Smooth muscle cell (in vitro differentiated cells): ENCODE measurements around the gene TRMT1L. TPM values are rescaled to one million over a fixed set of nuclear protein-coding genes. Genes with fewer than 3 reads are reported as not detected.

Source experiments
- DNase-seq: peaks from one replicate; lab custom pipeline; 2025; ENCODE audit not compliant: unreplicated experiment; lab: John Stamatoyannopoulos, UW
- H2AFZ ChIP-seq: fragments of 200-600 bp; sonication (generic); 2 replicates; pipeline ENCODE4 v1.6.0; 2016; ENCODE audit warnings: antibody characterized with exemption, low read depth, mild to moderate bottlenecking
- H3F3A ChIP-seq: fragments of 200-600 bp; sonication (generic); 2 replicates; pipeline ENCODE4 v1.6.0; 2017; ENCODE audit warnings: antibody characterized with exemption, low read depth
- H3K27ac ChIP-seq: fragments of 200-600 bp; sonication (generic); 2 replicates; pipeline ENCODE4 v1.5.1; 2016; ENCODE audit warnings: low read depth, mild to moderate bottlenecking
- H3K27me3 ChIP-seq: fragments of 200-600 bp; sonication (generic); 2 replicates; pipeline ENCODE4 v1.6.1; 2016; ENCODE audit warnings: low read depth, mild to moderate bottlenecking
- H3K36me3 ChIP-seq: fragments of 200-600 bp; sonication (generic); 2 replicates; pipeline ENCODE4 v1.5.1; 2016; ENCODE audit warnings: low read depth
- H3K4me1 ChIP-seq: fragments of 200-600 bp; sonication (generic); 2 replicates; pipeline ENCODE4 v1.5.1; 2016; ENCODE audit warnings: low read depth
- H3K4me2 ChIP-seq: fragments of 200-600 bp; sonication (generic); 2 replicates; pipeline ENCODE4 v1.6.0; 2016; ENCODE audit warnings: mild to moderate bottlenecking
- H3K4me3 ChIP-seq: fragments of 200-600 bp; sonication (generic); 2 replicates; pipeline ENCODE4 v1.5.1; 2016; ENCODE audit warnings: mild to moderate bottlenecking
- H3K79me2 ChIP-seq: fragments of 200-600 bp; sonication (generic); 2 replicates; pipeline ENCODE4 v1.6.0; 2016; ENCODE audit warnings: low read depth, mild to moderate bottlenecking
- H3K9ac ChIP-seq: fragments of 200-600 bp; sonication (generic); 2 replicates; pipeline ENCODE4 v1.6.0; 2016; ENCODE audit warnings: low read depth
- H3K9me3 ChIP-seq: fragments of 200-600 bp; sonication (generic); replicated peaks from 2 replicates; pipeline ENCODE4 v1.5.1; 2016; ENCODE audit warnings: low read depth
- H4K20me1 ChIP-seq: fragments of 200-600 bp; sonication (generic); 2 replicates; pipeline ENCODE4 v1.6.0; 2016; ENCODE audit warnings: low read depth
- WGBS: methylation state at CpG from one replicate; pipeline ENCODE4 v1.1.7; 2016; ENCODE audit warnings: low lambda C conversion rate; 5-methylcytosine and 5-hydroxymethylcytosine counted together
- polyA plus RNA-seq: library from polyadenylated mRNA; unstranded; fragments of >200 nt; fragmentation: Nextera tagmentation; extraction: Ambion mirVana; gene quantifications from 2 replicates; pipeline ENCODE4 v1.2.1, GENCODE V29; 2016
- total RNA-seq: library from RNA; depleted of rRNA; stranded (reverse); fragments of >200 nt; gene quantifications from 2 replicates; pipeline ENCODE4 v1.2.3, GENCODE V29; 2014
- TF ChIP-seq, protein P1 (sequence below): fragments of 200-600 bp; sonication (generic); IDR thresholded peaks from 2 replicates; pipeline ENCODE4 v1.5.1; 2017; ENCODE audit warnings: borderline replicate concordance, mild to moderate bottlenecking, antibody characterized with exemption; ENCODE audit not compliant: insufficient read depth, poor library complexity, severe bottlenecking

The TRMT1L gene
- total and polyA plus RNA-seq, 2 experiments from 2014 or later = 17.2 to 40.1 TPM

DNA sequence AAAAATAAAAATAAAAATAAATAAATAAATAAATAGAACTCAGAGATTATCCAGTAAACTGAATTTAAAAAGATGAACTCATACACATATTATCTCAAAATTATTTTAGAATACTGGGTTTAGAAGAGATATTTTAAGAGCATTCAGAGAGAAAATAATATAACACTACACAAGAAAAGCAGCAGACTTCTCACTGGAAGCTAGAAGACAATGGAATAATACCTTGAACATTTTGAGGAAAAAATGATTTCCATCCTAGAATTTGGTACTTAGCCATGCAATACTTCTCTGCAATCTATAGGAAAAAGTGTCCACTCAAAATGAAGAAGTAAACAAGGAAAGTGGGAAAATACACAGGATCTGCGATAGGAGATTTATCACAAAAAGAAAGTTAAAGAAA is 24.2 kb downstream of the TRMT1L start:
- no peaks in the 10 kb centered on the region for H3F3A ChIP-seq
- DNase-seq = no peak
- no peaks in the 10 kb centered on the region for H3K4me1 ChIP-seq
- H3K36me3 ChIP-seq = peaks cover 34% of the 10 kb centered on the region
- H3K27ac ChIP-seq = no peak overlapping the region
- H4K20me1 ChIP-seq = no peaks in the 10 kb centered on the region
- WGBS = 100% methylated on average over 1 of the region's 1 CpG
- H3K9me3 ChIP-seq = peaks cover 13% of the 10 kb centered on the region
- H3K79me2 ChIP-seq = no peaks in the 10 kb centered on the region
- no peak overlapping the region for H3K4me3 ChIP-seq
- TF ChIP-seq, protein P1, sequence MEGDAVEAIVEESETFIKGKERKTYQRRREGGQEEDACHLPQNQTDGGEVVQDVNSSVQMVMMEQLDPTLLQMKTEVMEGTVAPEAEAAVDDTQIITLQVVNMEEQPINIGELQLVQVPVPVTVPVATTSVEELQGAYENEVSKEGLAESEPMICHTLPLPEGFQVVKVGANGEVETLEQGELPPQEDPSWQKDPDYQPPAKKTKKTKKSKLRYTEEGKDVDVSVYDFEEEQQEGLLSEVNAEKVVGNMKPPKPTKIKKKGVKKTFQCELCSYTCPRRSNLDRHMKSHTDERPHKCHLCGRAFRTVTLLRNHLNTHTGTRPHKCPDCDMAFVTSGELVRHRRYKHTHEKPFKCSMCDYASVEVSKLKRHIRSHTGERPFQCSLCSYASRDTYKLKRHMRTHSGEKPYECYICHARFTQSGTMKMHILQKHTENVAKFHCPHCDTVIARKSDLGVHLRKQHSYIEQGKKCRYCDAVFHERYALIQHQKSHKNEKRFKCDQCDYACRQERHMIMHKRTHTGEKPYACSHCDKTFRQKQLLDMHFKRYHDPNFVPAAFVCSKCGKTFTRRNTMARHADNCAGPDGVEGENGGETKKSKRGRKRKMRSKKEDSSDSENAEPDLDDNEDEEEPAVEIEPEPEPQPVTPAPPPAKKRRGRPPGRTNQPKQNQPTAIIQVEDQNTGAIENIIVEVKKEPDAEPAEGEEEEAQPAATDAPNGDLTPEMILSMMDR = no peak
- H3K9ac ChIP-seq = no peak overlapping the region
- no peak overlapping the region for H3K4me2 ChIP-seq
- H2AFZ ChIP-seq = no peak overlapping the region
- no peaks in the 10 kb centered on the region for H3K27me3 ChIP-seq

DNA sequence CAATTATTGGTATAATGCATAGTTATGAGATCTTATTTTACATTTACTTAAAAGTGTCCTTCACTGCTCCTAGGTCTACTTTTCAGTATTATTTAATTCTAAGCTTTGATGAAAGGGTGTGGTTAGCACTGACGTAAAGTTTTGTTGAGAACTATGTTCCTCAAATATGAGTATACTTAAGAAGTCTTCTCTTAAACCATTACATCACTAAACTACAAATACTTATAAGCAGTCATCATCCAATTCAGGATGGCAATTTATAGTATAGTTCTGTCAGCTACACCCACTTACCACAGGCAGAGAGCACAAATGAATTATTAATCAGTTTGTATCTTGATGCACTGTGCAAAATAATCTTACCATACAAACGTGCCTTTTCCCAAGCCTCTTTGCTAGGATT is 27.0 kb downstream of the TRMT1L start:
- 95% methylated on average over 2 of the region's 2 CpGs for WGBS
- no peak overlapping the region for H2AFZ ChIP-seq
- no peak overlapping the region for H3K4me2 ChIP-seq
- H3K4me1 ChIP-seq = no peaks in the 10 kb centered on the region
- peaks cover 31% of the 10 kb centered on the region for H3K36me3 ChIP-seq
- H3K9me3 ChIP-seq = peaks cover 13% of the 10 kb centered on the region
- no peak for DNase-seq
- no peaks in the 10 kb centered on the region for H3F3A ChIP-seq
- no peaks in the 10 kb centered on the region for H3K79me2 ChIP-seq
- H3K27ac ChIP-seq = no peak overlapping the region
- no peaks in the 10 kb centered on the region for H3K27me3 ChIP-seq
- no peak overlapping the region for H3K4me3 ChIP-seq
- no peak overlapping the region for H3K9ac ChIP-seq
- no peaks in the 10 kb centered on the region for H4K20me1 ChIP-seq
- TF ChIP-seq, protein P1 = no peak

DNA sequence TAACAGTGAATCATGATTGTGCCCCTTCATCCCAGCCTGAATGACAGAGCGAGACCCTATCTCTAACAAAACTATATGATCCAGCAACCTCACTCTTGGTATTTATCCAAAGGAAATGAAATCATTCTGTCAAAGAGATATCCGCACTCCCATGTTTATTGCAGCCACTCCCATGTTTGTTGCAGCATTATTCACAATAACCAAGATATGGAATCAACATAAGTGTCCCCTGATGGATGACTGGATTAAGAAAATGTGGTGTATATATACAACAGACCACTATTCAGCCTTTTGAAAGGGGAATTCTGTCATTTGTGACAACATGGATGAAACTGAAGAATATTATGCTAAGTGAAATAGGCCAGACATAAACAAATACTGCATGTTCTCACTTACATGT is 44.4 kb downstream of the TRMT1L start:
- Histone ChIP-seq H3K27me3 (no peaks in the 10 kb centered on the region), H3K36me3 (no peaks in the 10 kb centered on the region), H3K4me1 (no peaks in the 10 kb centered on the region), H2AFZ (no peak overlapping the region), H3K9me3 (peaks cover 5% of the 10 kb centered on the region), H3K79me2 (no peaks in the 10 kb centered on the region), H3K4me3 (no peak overlapping the region), H3K4me2 (no peak overlapping the region), H3K9ac (no peak overlapping the region), H3F3A (no peaks in the 10 kb centered on the region), H3K27ac (no peak overlapping the region), H4K20me1 (no peaks in the 10 kb centered on the region)
- TF ChIP-seq, protein P1 = no peak
- no peak for DNase-seq
- 90% methylated on average over 2 of the region's 2 CpGs for WGBS

DNA sequence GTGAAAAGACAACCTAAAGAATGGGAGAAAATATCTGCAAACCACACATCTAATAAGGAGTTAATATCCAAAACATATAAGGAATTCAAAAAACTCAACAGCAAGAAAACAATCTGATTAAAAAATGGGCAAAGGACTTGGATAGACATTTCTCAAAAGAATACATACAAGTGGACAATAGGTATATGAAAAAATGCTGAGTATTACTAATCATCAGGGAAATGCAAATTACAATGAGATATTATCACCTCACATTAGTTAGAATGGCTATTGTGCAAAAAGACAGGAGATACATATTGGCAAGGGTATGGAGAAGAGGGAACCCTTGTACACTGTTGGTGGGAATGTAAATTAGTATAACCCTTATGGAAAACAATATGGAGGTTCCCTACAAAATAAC is 44.9 kb downstream of the TRMT1L start:
- H3K9me3 ChIP-seq = peaks cover 5% of the 10 kb centered on the region
- H3K4me3 ChIP-seq = no peak overlapping the region
- no peaks in the 10 kb centered on the region for H3F3A ChIP-seq
- no peak overlapping the region for H3K27ac ChIP-seq
- no peaks in the 10 kb centered on the region for H4K20me1 ChIP-seq
- no peak overlapping the region for H3K9ac ChIP-seq
- DNase-seq = no peak
- no peaks in the 10 kb centered on the region for H3K79me2 ChIP-seq
- H3K4me1 ChIP-seq = no peaks in the 10 kb centered on the region
- no peaks in the 10 kb centered on the region for H3K36me3 ChIP-seq
- H2AFZ ChIP-seq = no peak overlapping the region
- no peak overlapping the region for H3K4me2 ChIP-seq
- no peaks in the 10 kb centered on the region for H3K27me3 ChIP-seq
- TF ChIP-seq, protein P1 = no peak
